HepG2 (cell line): Measurements from ENCODE around the gene HHATL. TPM values are rescaled to one million over a fixed set of nuclear protein-coding genes. Genes with fewer than 3 reads are reported as not detected.

Experiments
- ATAC-seq: fragments of 200-7000 bp; cut with Tn5 transposase; 3 replicates; pipeline ENCODE4 v1.9.1; 2020; ENCODE audit warnings: mild to moderate bottlenecking, moderate library complexity
- BruUV-seq: library from RNA; stranded (reverse); fragments of 400-500 nt; replicated peaks from 2 replicates; lab custom pipeline; 2021; lab: Mats Ljungman, UMichigan
- CTCF ChIA-PET: fragments of 300-600 bp; formaldehyde crosslinking; extraction: SDS; loops from one replicate; lab custom pipeline; 2021; ENCODE audit warnings: low total read pairs, inconsistent platforms, low intra/inter-chr PET ratio; lab: Yijun Ruan, JAX
- POLR2A ChIA-PET: fragments of 350-600 bp; sonication (Branson Sonifier 250); formaldehyde crosslinking; loops from one replicate; lab custom pipeline; 2020; ENCODE audit warnings: antibody characterized with exemption, inconsistent platforms; lab: Yijun Ruan, JAX
- DNase-seq: peaks from one replicate; pipeline ENCODE4 v3.0.0-alpha.2; 2015; ENCODE audit warnings: low spot score
- FAIRE-seq: peaks from 3 replicates; lab custom pipeline; 2011; peaks lifted over from hg19 to GRCh38; lab: Jason Lieb, UNC
- H2AFZ ChIP-seq: one replicate; pipeline ENCODE4 v1.6.1; 2011; ENCODE audit warnings: low read length, inconsistent platforms
- H3K27ac ChIP-seq: fragments of 300-600 bp; 3 replicates; pipeline ENCODE4 v1.8.0; 2011; ENCODE audit warnings: mixed run types, mild to moderate bottlenecking, mixed read lengths, low read length, inconsistent platforms; ENCODE audit not compliant: insufficient read depth; ENCODE audit errors: extremely low read length
- H3K27me3 ChIP-seq, 2 experiments: fragments of 200-600 bp in 1 of 2; 2 replicates in 1 of 2; 3 replicates in 1 of 2; pipeline versions ENCODE4 v1.6.0 to v1.8.0; 2011; ENCODE audit warnings: low read length in 2 of 2, mild to moderate bottlenecking in 2 of 2, moderate library complexity in 2 of 2, inconsistent platforms in 1 of 2; ENCODE audit not compliant: insufficient read depth in 2 of 2, control insufficient read depth in 1 of 2
- H3K36me3 ChIP-seq, 2 experiments: fragments of 200-600 bp in 1 of 2; replicated peaks in 1 of 2; 2 replicates in 1 of 2; 3 replicates in 1 of 2; pipeline versions ENCODE4 v1.5.1 to v1.8.0; 2011; ENCODE audit warnings: low read length in 2 of 2, inconsistent platforms in 1 of 2; ENCODE audit not compliant: insufficient read depth in 2 of 2, control insufficient read depth in 1 of 2
- H3K4me1 ChIP-seq: 2 replicates; pipeline ENCODE4 v1.5.1; 2012; ENCODE audit warnings: low read length, inconsistent platforms; ENCODE audit not compliant: insufficient read depth
- H3K4me2 ChIP-seq: 2 replicates; pipeline ENCODE4 v1.6.0; 2011; ENCODE audit warnings: low read depth, low read length, inconsistent platforms
- H3K4me3 ChIP-seq, 3 experiments: fragments of 200-600 bp in 1 of 3; sonication (generic), shearing (Covaris generic) in 1 of 3; replicated peaks in 1 of 3; 2 replicates each; pipeline ENCODE4 v1.5.1; 2011 to 2016; ENCODE audit warnings: low read length in 3 of 3, inconsistent platforms in 2 of 3, low read depth in 2 of 3, mild to moderate bottlenecking in 2 of 3, control low read depth in 1 of 3, mixed read lengths in 1 of 3; ENCODE audit not compliant: insufficient read depth in 1 of 3
- H3K79me2 ChIP-seq: one replicate; pipeline ENCODE4 v1.6.1; 2011; ENCODE audit warnings: low read length, inconsistent platforms; ENCODE audit not compliant: insufficient read depth
- H3K9ac ChIP-seq: 2 replicates; pipeline ENCODE4 v1.6.0; 2011; ENCODE audit warnings: mild to moderate bottlenecking, low read depth, low read length, inconsistent platforms; ENCODE audit not compliant: insufficient read depth
- H3K9me3 ChIP-seq: 2 replicates; pipeline ENCODE4 v1.5.1; 2012; ENCODE audit warnings: mild to moderate bottlenecking, low read length
- H4K20me1 ChIP-seq: 2 replicates; pipeline ENCODE4 v1.6.0; 2011; ENCODE audit warnings: inconsistent platforms, mild to moderate bottlenecking, low read length, moderate library complexity; ENCODE audit not compliant: insufficient read depth
- BORCS8-MEF2B ChIP-seq: sonication (generic); formaldehyde crosslinking; IDR thresholded peaks from 2 replicates; pipeline ENCODE4 v1.8.0; 2022; ENCODE audit warnings: mild to moderate bottlenecking, missing genetic modification reagents
- FLYWCH1 ChIP-seq: sonication (generic); formaldehyde crosslinking; IDR thresholded peaks from 2 replicates; pipeline ENCODE4 v1.8.1; 2023; ENCODE audit warnings: mild to moderate bottlenecking, missing genetic modification reagents
- HIVEP1 ChIP-seq: sonication (generic); formaldehyde crosslinking; IDR thresholded peaks from 2 replicates; pipeline ENCODE4 v1.4.0; 2020; ENCODE audit warnings: mild to moderate bottlenecking, missing genetic modification reagents
- KDM6A ChIP-seq: IDR thresholded peaks from 2 replicates; pipeline ENCODE4 v1.6.1; 2016; ENCODE audit warnings: low read depth
- MED8 ChIP-seq: sonication (generic); formaldehyde crosslinking; IDR thresholded peaks from 2 replicates; pipeline ENCODE4 v1.8.1; 2023; ENCODE audit warnings: mild to moderate bottlenecking, missing genetic modification reagents; ENCODE audit not compliant: insufficient replicate concordance
- PHF5A ChIP-seq: IDR thresholded peaks from one replicate; pipeline ENCODE4 v1.6.1; 2018; ENCODE audit warnings: low read depth, missing genetic modification reagents; ENCODE audit not compliant: unreplicated experiment
- RBFOX2 ChIP-seq: fragments of 200-400 bp; formaldehyde crosslinking; IDR thresholded peaks from 2 replicates; pipeline ENCODE4 v1.6.1; 2017; ENCODE audit warnings: low read depth, mild to moderate bottlenecking, low read length
- RFXANK ChIP-seq: IDR thresholded peaks from 2 replicates; pipeline ENCODE4 v1.6.1; 2016
- SAP130 ChIP-seq: IDR thresholded peaks from 2 replicates; pipeline ENCODE4 v1.6.1; 2016; ENCODE audit warnings: low read depth
- SNRNP70 ChIP-seq: fragments of 200-400 bp; formaldehyde crosslinking; IDR thresholded peaks from 2 replicates; pipeline ENCODE4 v1.6.1; 2017; ENCODE audit warnings: mild to moderate bottlenecking, low read depth, low read length, moderate library complexity
- YEATS4 ChIP-seq: sonication (generic); formaldehyde crosslinking; IDR thresholded peaks from 2 replicates; pipeline ENCODE4 v1.4.0; 2020; ENCODE audit warnings: missing genetic modification reagents, borderline replicate concordance
- ZBTB46 ChIP-seq: sonication (generic); formaldehyde crosslinking; IDR thresholded peaks from 2 replicates; pipeline ENCODE4 v1.4.0; 2020; ENCODE audit warnings: mild to moderate bottlenecking, missing genetic modification reagents, borderline replicate concordance
- ZFP41 ChIP-seq: sonication (generic); formaldehyde crosslinking; IDR thresholded peaks from 2 replicates; pipeline ENCODE4 v1.4.0; 2020; ENCODE audit warnings: mild to moderate bottlenecking, missing genetic modification reagents, borderline replicate concordance
- ZFP62 ChIP-seq: sonication (generic); formaldehyde crosslinking; IDR thresholded peaks from 2 replicates; pipeline ENCODE4 v1.4.0; 2020; ENCODE audit warnings: missing genetic modification reagents
- ZNF513 ChIP-seq: sonication (generic); formaldehyde crosslinking; conservative IDR thresholded peaks from 2 replicates; pipeline ENCODE4 v1.5.0; 2020; ENCODE audit warnings: missing genetic modification reagents
- ZNF589 ChIP-seq: sonication (generic); formaldehyde crosslinking; conservative IDR thresholded peaks from 2 replicates; pipeline ENCODE4 v1.8.0; 2022; ENCODE audit warnings: mild to moderate bottlenecking, moderate library complexity, missing genetic modification reagents
- ZNF781 ChIP-seq: sonication (generic); formaldehyde crosslinking; IDR thresholded peaks from 2 replicates; pipeline ENCODE4 v1.5.1; 2020; ENCODE audit warnings: borderline replicate concordance, mild to moderate bottlenecking, missing genetic modification reagents; ENCODE audit errors: not compliant biosample characterization
- WGBS: methylation state at CpG from one replicate; pipeline ENCODE4 v1.1.6; 2017; ENCODE audit warnings: low lambda C conversion rate; 5-methylcytosine and 5-hydroxymethylcytosine counted together
- in situ Hi-C: cut with HindIII; loops from 2 replicates; pipeline ENCODE4 v1.10.0; 2017; ENCODE audit warnings: low pct_unique_long_range_greater_than_20kb; ENCODE audit not compliant: extremely low pct_ligation_motif_present
- intact Hi-C: fragments of 100-400 bp; cut with micrococcal nuclease; formaldehyde crosslinking; loops from one replicate; pipeline ENCODE4 v1.10.0; 2022; ENCODE audit not compliant: unreplicated experiment
- polyA plus RNA-seq, 8 experiments: library from polyadenylated mRNA; depleted of rRNA in 3 of 8; stranded (reverse) in 7 of 8; unstranded in 1 of 8; fragments of >200 nt; fragmentation: Illumina TruSeq in 4 of 8; extraction: Trizol in 4 of 8; gene quantifications; 2 replicates each; pipeline versions ENCODE4 v1.2.1 to v1.2.3, GENCODE V29; 2011 to 2016; ENCODE audit warnings: low read depth in 4 of 8, missing spikeins in 1 of 8, mixed read lengths in 1 of 8; ENCODE audit not compliant: insufficient read depth in 1 of 8
- total RNA-seq, 5 experiments: library from RNA; depleted of rRNA; stranded (reverse); fragments of >200 nt; fragmentation: Illumina TruSeq; extraction: Trizol; gene quantifications; 2 replicates each; pipeline ENCODE4 v1.2.3, GENCODE V29; 2016; ENCODE audit warnings: low read depth in 1 of 5

Gene HHATL
- total and polyA plus RNA-seq, 2 of the 13 experiments (the other 11 are each of a cell fraction or from before 2014, with no cell fraction given), result 0.26 TPM; not detected in 1

GRCh38 chr3:42662037-42662812 lies 40.4 kb downstream of the HHATL start:
- Histone ChIP-seq H4K20me1 (no peaks in the 10 kb centered on the region), H3K27me3 (no peaks in the 10 kb centered on the region), H3K4me2 (no peak overlapping the region), H3K79me2 (no peaks in the 10 kb centered on the region), H2AFZ (no peak overlapping the region), H3K9me3 (no peaks in the 10 kb centered on the region), H3K36me3 (no peaks in the 10 kb centered on the region), H3K4me1 (peaks cover 22% of the 10 kb centered on the region), H3K4me3 (no peak overlapping the region), H3K9ac (no peak overlapping the region), H3K27ac (no peak overlapping the region)
- in situ Hi-C loops, result no loop called here
- POLR2A ChIA-PET, result no interaction called here
- intact Hi-C loops, result no loop called here
- FAIRE-seq (no peak), DNase-seq (no peak), ATAC-seq (no peak)
- CTCF ChIA-PET, result no interaction called here
- BruUV-seq, result no TSS peak
- no peak for TF ChIP-seq ZFP41 (CRISPR knock-in tag)
- no peak for TF ChIP-seq ZNF513 (CRISPR knock-in tag)
- no peak for TF ChIP-seq SNRNP70
- TF ChIP-seq FLYWCH1, result no peak
- TF ChIP-seq ZNF781 (CRISPR knock-in tag), result no peak
- no peak for TF ChIP-seq RBFOX2
- no peak for TF ChIP-seq RFXANK (CRISPR knock-in tag)
- TF ChIP-seq HIVEP1 (CRISPR knock-in tag), result no peak
- TF ChIP-seq BORCS8-MEF2B (CRISPR knock-in tag), result no peak
- TF ChIP-seq SAP130 (CRISPR knock-in tag), result no peak
- no peak for TF ChIP-seq KDM6A
- TF ChIP-seq ZNF589 (CRISPR knock-in tag), result no peak
- TF ChIP-seq PHF5A, result no peak
- no peak for TF ChIP-seq ZBTB46 (CRISPR knock-in tag)
- no peak for TF ChIP-seq MED8
- no peak for TF ChIP-seq YEATS4
- no peak for TF ChIP-seq ZFP62
- 78% methylated on average over 4 of the region's 7 CpGs for WGBS
